Astrocyte (in vitro differentiated cells and primary cell): ENCODE data around the gene ANAPC16. TPM values are rescaled to one million over a fixed set of nuclear protein-coding genes. Genes with fewer than 3 reads are reported as not detected.

ENCODE experiments used
- DNase-seq: peaks from one replicate; pipeline ENCODE4 v3.0.0-alpha.2; 2010; ENCODE audit warnings: low read depth
- FAIRE-seq: peaks from 2 replicates; lab custom pipeline; 2011; peaks lifted over from hg19 to GRCh38; lab: Jason Lieb, UNC
- H2AFZ ChIP-seq: 2 replicates; pipeline ENCODE4 v1.6.0; 2012; ENCODE audit warnings: low read depth, low read length, inconsistent platforms
- H3K27ac ChIP-seq: 2 replicates; pipeline ENCODE4 v1.5.1; 2011; ENCODE audit warnings: low read depth, low read length, inconsistent platforms
- H3K27me3 ChIP-seq: 2 replicates; pipeline ENCODE4 v1.6.0; 2011; ENCODE audit warnings: low read length, inconsistent platforms; ENCODE audit not compliant: insufficient read depth
- H3K36me3 ChIP-seq: 2 replicates; pipeline ENCODE4 v1.5.1; 2011; ENCODE audit warnings: low read length, inconsistent platforms; ENCODE audit not compliant: insufficient read depth
- H3K4me1 ChIP-seq: 2 replicates; pipeline ENCODE4 v1.5.1; 2011; ENCODE audit warnings: low read length, inconsistent platforms; ENCODE audit not compliant: insufficient read depth
- H3K4me2 ChIP-seq: 2 replicates; pipeline ENCODE4 v1.6.0; 2012; ENCODE audit warnings: low read length, inconsistent platforms
- H3K4me3 ChIP-seq: 2 replicates; pipeline ENCODE4 v1.5.1; 2011; ENCODE audit warnings: low read depth, mild to moderate bottlenecking, low read length, inconsistent platforms; ENCODE audit not compliant: insufficient read depth
- H3K79me2 ChIP-seq: 2 replicates; pipeline ENCODE4 v1.6.0; 2012; ENCODE audit warnings: mild to moderate bottlenecking, low read length, inconsistent platforms; ENCODE audit not compliant: insufficient read depth
- H3K9ac ChIP-seq: 2 replicates; pipeline ENCODE4 v1.6.0; 2012; ENCODE audit warnings: mild to moderate bottlenecking, low read length, inconsistent platforms
- H3K9me3 ChIP-seq: 2 replicates; pipeline ENCODE4 v1.5.1; 2012; ENCODE audit warnings: low read depth, mild to moderate bottlenecking, low read length, inconsistent platforms; ENCODE audit not compliant: insufficient read depth
- H4K20me1 ChIP-seq: 2 replicates; pipeline ENCODE4 v1.6.0; 2012; ENCODE audit warnings: low read length, inconsistent platforms; ENCODE audit not compliant: insufficient read depth
- H3K27ac Mint-ChIP-seq: one replicate; pipeline ENCODE4 v1.8.0; 2021; ENCODE audit warnings: mild to moderate bottlenecking, mixed read lengths; ENCODE audit not compliant: unreplicated experiment
- H3K27me3 Mint-ChIP-seq: one replicate; pipeline ENCODE4 v1.8.0; 2021; ENCODE audit warnings: low read depth, mixed read lengths; ENCODE audit not compliant: unreplicated experiment
- H3K36me3 Mint-ChIP-seq: one replicate; pipeline ENCODE4 v1.8.0; 2021; ENCODE audit warnings: low read depth, mixed read lengths; ENCODE audit not compliant: unreplicated experiment
- H3K4me1 Mint-ChIP-seq: one replicate; pipeline ENCODE4 v1.8.0; 2021; ENCODE audit warnings: low read depth, mixed read lengths; ENCODE audit not compliant: unreplicated experiment
- H3K4me3 Mint-ChIP-seq: one replicate; pipeline ENCODE4 v1.8.0; 2021; ENCODE audit warnings: mild to moderate bottlenecking, moderate library complexity, mixed read lengths; ENCODE audit not compliant: unreplicated experiment
- H3K9me3 Mint-ChIP-seq: one replicate; pipeline ENCODE4 v1.8.0; 2021; ENCODE audit warnings: mild to moderate bottlenecking, mixed read lengths; ENCODE audit not compliant: unreplicated experiment
- CTCF ChIP-seq: IDR thresholded peaks from 2 replicates; pipeline ENCODE4 v1.5.1; 2011; ENCODE audit warnings: low read depth, mild to moderate bottlenecking, inconsistent platforms, low read length, moderate library complexity; ENCODE audit not compliant: insufficient read depth
- EZH2 ChIP-seq: IDR thresholded peaks from 2 replicates; pipeline ENCODE4 v1.6.1; 2012; ENCODE audit warnings: mild to moderate bottlenecking, low read length, inconsistent platforms; ENCODE audit not compliant: insufficient read depth
- total RNA-seq: library from RNA; stranded (reverse); gene quantifications from 2 replicates; pipeline ENCODE4 v1.2.1, GENCODE V29; 2021

Gene ANAPC16
- total RNA-seq, 1 donor from 2014 or later = 47.3 TPM

GRCh38 chr10:72260239-72260975 is 44.6 kb downstream of the ANAPC16 start:
- Mint-ChIP-seq H3K36me3 (no peaks in the 10 kb centered on the region), H3K27me3 (no peaks in the 10 kb centered on the region), H3K9me3 (no peaks in the 10 kb centered on the region), H3K4me3 (peak overlapping the region; percentile 54), H3K27ac (peak overlapping the region; percentile 92), H3K4me1 (peaks cover 39% of the 10 kb centered on the region)
- H3K9ac ChIP-seq = peak overlapping the region; percentile 76
- peak overlapping the region; percentile 64 for H3K4me3 ChIP-seq
- H2AFZ ChIP-seq = peak overlapping the region; percentile 95
- no peak for TF ChIP-seq EZH2
- TF ChIP-seq CTCF = no peak
- H3K4me2 ChIP-seq = peak overlapping the region; percentile 97
- peaks cover 19% of the 10 kb centered on the region for H3K4me1 ChIP-seq
- H3K79me2 ChIP-seq = no peaks in the 10 kb centered on the region
- FAIRE-seq (no peak), DNase-seq (peak; percentile 44)
- no peaks in the 10 kb centered on the region for H4K20me1 ChIP-seq
- H3K27me3 ChIP-seq = peaks cover 4% of the 10 kb centered on the region
- peak overlapping the region; percentile 17 for H3K27ac ChIP-seq
- H3K36me3 ChIP-seq = no peaks in the 10 kb centered on the region
- H3K9me3 ChIP-seq = no peaks in the 10 kb centered on the region

- DNase-seq (peak; percentile 42), FAIRE-seq (no peak)
- no peaks in the 10 kb centered on the region for H3K9me3 Mint-ChIP-seq
- TF ChIP-seq CTCF (no peak), EZH2 (no peak)
- Histone ChIP-seq H3K9me3 (no peaks in the 10 kb centered on the region), H3K79me2 (no peaks in the 10 kb centered on the region), H3K4me1 (peaks cover 19% of the 10 kb centered on the region), H3K27me3 (peaks cover 4% of the 10 kb centered on the region), H3K9ac (peak overlapping the region; percentile 76), H3K4me2 (peak overlapping the region; percentile 97), H3K27ac (peak overlapping the region; percentile 22), H3K36me3 (no peaks in the 10 kb centered on the region), H2AFZ (peak overlapping the region; percentile 95), H3K4me3 (peak overlapping the region; percentile 64), H4K20me1 (no peaks in the 10 kb centered on the region)
- H3K27ac Mint-ChIP-seq = peak overlapping the region; percentile 100
- H3K36me3 Mint-ChIP-seq = no peaks in the 10 kb centered on the region
- no peaks in the 10 kb centered on the region for H3K27me3 Mint-ChIP-seq
- peak overlapping the region; percentile 78 for H3K4me3 Mint-ChIP-seq
- H3K4me1 Mint-ChIP-seq = peaks cover 36% of the 10 kb centered on the region
Observed at GRCh38 chr10:72260976-72261783, 45.4 kb downstream of the ANAPC16 start.
